ENCODE data around the gene NAA20. TPM values are rescaled to one million over a fixed set of nuclear protein-coding genes. Genes with fewer than 3 reads are reported as not detected.

The NAA20 gene
- total and polyA plus RNA-seq, 10 donors = 19.3 to 68.4 (median 40.0) TPM

GRCh38 chr20:19991308-19991707 lies 25.9 kb upstream of the NAA20 start:
- Histone ChIP-seq H3K4me3 (no peak overlapping the region), H3K27me3 (replicated peaks in 1 of 7) (no peaks in the 10 kb centered on the region), H3K36me3 (peaks cover 0 to 49% (median 0%) of the 10 kb centered on the region in 6 donors), H3K4me1 (peaks cover 15 to 76% (median 39%) of the 10 kb centered on the region in 6 donors), H3K27ac (peak overlapping the region in 2 of 8 donors; percentile 3 to 12), H3K9me3 (no peaks in the 10 kb centered on the region)
- intact Hi-C loops (cut with DNase I; ENCODE audit: low total_unique reads) = loop anchor here (10.0 kb wide), 2 partner anchors 87 to 297 kb away; no protein-coding TSS in a partner anchor
- DNase-seq = no peak
- TF ChIP-seq CTCF (IDR thresholded peaks at IDR 0.05 in 8 of 11, conservative IDR thresholded peaks at IDR 0.05 in 3 of 11) (no peak), POLR2AphosphoS5 (IDR thresholded peaks at IDR 0.05) (no peak), POLR2A (IDR thresholded peaks at IDR 0.05) (no peak)
- WGBS, 5 donors = 44 to 83% (median 60%) methylated on average over 1 of the region's 1 CpG

DNA sequence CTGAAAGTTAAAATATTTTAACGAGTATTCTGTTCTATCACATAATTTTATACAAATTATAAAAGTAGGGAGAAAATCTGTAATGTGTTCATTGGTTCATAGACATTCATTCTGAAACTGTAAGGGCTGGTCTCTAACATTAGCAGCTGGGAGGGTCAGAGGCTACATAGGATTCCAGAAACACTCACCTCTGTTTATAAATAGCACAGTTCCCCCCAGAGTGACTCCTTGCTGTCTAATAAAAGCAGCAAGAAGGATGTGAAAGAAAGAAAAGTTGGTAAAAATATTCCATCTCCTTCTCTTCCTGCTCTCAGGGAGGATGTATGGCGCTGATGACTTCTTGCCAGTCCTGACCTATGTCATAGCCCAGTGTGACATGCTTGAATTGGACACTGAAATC lies 25.3 kb upstream of the NAA20 start:
- H3K9me3 ChIP-seq = no peaks in the 10 kb centered on the region
- H3K27me3 ChIP-seq (replicated peaks in 1 of 7) = no peaks in the 10 kb centered on the region
- peak overlapping the region in 1 of 8 donors; percentile 3 for H3K27ac ChIP-seq
- intact Hi-C loops (cut with DNase I; ENCODE audit: low total_unique reads) = loop anchor here (10.0 kb wide), 2 partner anchors 87 to 297 kb away; no protein-coding TSS in a partner anchor
- 68 to 80% (median 74%) methylated on average over 2 of the region's 2 CpGs for WGBS, 5 donors
- H3K4me1 ChIP-seq = peaks cover 17 to 76% (median 40%) of the 10 kb centered on the region in 6 donors
- TF ChIP-seq CTCF (IDR thresholded peaks at IDR 0.05 in 8 of 11, conservative IDR thresholded peaks at IDR 0.05 in 3 of 11) = no peak
- no peak for TF ChIP-seq POLR2A (IDR thresholded peaks at IDR 0.05)
- TF ChIP-seq POLR2AphosphoS5 (IDR thresholded peaks at IDR 0.05) = no peak
- H3K36me3 ChIP-seq = peaks cover 0 to 50% (median under 1%) of the 10 kb centered on the region in 6 donors
- no peak for DNase-seq
- no peak overlapping the region for H3K4me3 ChIP-seq

GRCh38 chr20:19992996-19993908 lies 23.9 kb upstream of the NAA20 start:
- no peaks in the 10 kb centered on the region for H3K27me3 ChIP-seq (replicated peaks in 1 of 7)
- no peaks in the 10 kb centered on the region for H3K9me3 ChIP-seq
- intact Hi-C loops (cut with DNase I; ENCODE audit: low total_unique reads) = loop anchor here (10.0 kb wide), 2 partner anchors 88 to 298 kb away; no protein-coding TSS in a partner anchor
- H3K4me1 ChIP-seq = peaks cover 14 to 80% (median 43%) of the 10 kb centered on the region in 6 donors
- WGBS, 5 donors = 58 to 75% (median 70%) methylated on average over 14 of the region's 14 CpGs
- DNase-seq = no peak
- H3K4me3 ChIP-seq = no peak overlapping the region
- peaks cover 0 to 64% (median 10%) of the 10 kb centered on the region in 6 donors for H3K36me3 ChIP-seq
- peak overlapping the region in 7 of 8 donors; percentile 29 to 69 (median 58) for H3K27ac ChIP-seq
- TF ChIP-seq POLR2AphosphoS5 (IDR thresholded peaks at IDR 0.05) (no peak), POLR2A (IDR thresholded peaks at IDR 0.05) (no peak), CTCF (IDR thresholded peaks at IDR 0.05 in 8 of 11, conservative IDR thresholded peaks at IDR 0.05 in 3 of 11) (no peak)

All from spleen (tissue), 11 donors.